Eye (tissue), 1 donor: ENCODE measurements around the gene CHMP2A.
A peak's percentile ranks its signal among the peaks of the same experiment; 100 is the strongest.

Experiments used
- DNase-seq: peaks from one replicate; pipeline ENCODE4 v3.0.0-alpha.2; 2015

CHMP2A gene

DNA sequence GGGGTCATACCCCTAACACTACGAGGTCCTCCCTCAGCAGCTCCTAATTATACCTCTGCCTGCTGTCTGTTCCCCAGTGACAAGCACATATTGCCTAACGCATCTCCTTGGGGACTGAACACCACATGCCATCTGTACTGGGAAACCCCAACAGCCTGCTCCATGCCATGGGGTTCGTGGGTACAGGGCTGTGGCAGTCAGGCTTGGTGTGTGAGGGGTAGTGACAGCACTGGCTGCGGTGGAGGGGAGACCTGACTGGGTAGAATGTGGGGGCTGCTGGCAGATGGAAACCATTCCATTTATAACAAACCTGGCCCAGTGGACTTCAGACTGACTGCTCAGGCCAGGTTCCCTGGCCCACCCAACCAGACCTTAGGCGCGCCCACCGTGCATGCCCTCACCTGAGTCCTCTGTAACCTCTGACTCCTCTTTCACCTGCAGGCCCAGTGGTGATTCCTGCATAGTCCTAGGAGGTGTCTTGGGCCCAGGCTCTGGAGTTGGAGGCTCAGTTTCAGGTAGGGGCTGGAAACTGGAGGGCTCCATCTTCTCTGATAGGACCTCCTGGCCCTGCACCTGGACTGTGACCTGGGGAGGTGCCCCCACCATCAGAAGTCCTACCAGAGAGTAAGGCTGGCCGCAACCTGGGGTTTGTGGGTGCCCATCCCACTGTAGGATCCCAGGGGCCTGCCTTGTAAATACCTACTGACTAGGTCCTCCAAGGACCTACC, 15.2 kb upstream of the CHMP2A start:
- no peak for DNase-seq

- no peak for DNase-seq
Observed at GRCh38 chr19:58569191-58569942, 14.5 kb upstream of the CHMP2A start.

GRCh38 chr19:58568453-58569130, 13.7 kb upstream of the CHMP2A start:
- DNase-seq: no peak

DNA sequence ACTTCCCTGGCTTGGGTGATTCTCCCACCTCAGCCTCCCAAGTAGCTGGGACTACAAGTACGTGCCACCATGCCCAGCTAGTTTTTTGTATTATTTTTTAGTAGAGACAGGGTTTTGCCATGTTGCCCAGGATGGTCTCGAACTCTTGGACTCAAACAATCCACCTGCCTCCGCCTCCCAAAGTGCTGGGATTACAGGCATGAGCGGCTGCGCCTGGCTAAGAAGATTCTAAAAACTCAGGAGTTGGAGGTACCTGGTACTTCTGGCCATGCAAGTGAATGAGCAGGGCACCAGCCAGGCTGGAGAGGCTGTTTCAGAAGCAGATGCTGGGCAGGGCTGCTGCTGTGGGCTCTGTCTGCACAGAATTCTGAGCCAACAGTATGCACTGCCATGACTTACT, 12.1 kb upstream of the CHMP2A start:
- DNase-seq: no peak

GRCh38 chr19:58563823-58564222, 8.9 kb upstream of the CHMP2A start:
- no peak for DNase-seq

DNA sequence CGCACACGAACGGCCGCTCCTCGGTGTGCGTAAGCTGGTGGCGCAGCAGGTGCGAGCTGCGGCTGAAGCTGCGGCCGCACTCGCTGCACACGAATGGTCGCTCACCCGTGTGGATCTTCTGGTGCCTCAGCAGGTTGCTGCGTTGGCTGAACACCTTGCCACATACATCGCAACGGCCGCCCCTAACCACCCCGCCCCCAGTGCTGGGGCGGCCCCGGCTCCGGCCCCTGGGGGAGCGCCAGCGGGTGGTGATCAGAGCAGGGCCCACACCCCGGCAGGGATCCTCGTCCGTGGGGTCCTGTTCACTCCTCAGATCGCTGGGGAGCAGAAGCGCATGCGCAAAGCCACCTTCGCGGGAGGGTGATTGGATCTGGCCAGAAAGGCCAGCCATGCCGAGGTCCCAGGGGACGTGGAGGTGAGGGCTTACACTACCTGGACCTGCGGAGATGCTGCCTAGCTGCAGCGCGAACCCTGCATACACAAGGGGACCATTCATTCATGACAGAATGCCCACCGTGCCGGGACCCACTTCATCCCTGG, 8.2 kb upstream of the CHMP2A start:
- peak; percentile 71 for DNase-seq

DNA sequence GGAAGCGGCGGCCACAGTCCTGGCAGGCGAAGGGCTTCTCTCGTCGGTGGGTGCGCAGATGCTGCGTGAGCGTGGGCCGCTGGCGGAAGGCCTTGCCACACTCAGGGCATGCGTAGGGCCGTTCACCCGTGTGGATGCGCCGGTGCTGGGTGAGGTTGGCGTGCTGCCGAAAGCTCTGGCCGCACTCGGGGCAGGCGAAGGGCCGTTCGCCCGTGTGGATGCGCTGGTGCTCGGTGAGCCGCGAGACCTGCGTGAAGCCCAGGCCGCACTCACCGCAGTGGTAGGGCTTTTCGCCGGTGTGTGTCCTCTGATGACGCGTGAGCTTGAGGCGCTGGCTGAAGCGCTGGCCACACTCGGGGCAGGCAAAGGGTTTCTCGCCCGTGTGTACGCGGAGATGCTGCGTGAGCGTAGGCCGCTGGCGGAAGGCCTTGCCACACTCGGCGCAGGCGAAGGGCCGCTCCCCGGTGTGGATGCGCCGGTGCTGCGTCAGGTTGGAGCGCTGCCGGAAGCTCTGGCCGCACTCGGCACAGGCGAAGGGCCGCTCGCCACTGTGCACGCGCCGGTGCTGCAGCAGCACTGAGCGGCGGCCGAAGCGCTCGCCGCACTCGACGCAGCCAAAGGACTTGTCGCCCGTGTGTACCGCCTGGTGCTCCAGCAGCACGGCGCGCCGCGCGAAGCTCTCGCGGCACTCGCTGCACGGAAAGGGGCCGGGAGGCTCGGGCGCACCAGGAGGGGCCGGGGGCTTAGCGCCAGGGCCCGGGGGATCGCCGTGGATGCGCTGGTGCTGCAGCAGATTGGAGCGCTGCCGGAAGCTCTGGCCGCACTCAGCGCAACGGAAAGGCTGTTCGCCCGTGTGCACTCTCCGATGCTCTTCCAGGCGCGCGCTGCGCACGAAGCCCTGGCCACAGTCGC, 7.5 kb upstream of the CHMP2A start:
- peak; percentile 75 for DNase-seq

DNA sequence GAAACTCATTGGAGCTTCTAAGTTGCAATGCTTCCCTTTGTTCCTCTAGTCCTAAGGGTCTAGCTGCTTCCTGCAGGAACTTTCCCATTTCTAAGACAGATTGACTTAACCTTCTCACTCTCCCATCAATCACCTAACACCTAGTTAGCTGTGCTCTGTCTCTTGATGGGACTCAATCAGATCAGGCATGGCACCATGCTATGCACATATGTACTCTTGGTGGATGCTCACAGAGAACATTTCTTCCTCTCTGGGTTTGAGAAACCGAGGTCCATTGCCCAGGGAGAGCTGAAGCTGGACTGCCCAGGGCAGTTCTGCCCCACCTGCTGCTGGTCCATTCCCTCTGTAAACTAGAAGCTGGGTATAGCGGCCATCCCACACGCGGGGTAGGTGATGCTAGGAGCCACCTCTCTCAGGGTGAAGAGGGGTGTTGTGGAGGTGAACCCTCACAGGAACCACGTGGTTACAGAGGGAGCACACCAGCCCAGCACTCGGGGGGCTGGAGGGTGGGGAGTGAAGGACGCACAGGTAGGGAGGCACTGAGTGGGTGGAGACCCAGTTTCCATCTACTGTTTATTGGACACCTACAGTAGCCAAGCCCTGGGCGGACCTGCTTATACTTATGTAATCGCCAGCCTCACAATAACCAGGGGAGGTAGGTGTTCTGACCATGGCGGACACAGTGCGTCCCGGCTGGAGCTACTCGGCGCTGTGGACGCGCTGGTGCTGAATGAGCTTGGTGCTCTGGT, 6.6 kb upstream of the CHMP2A start:
- DNase-seq: no peak

- DNase-seq: no peak
Observed at GRCh38 chr19:58560921-58561320, 6.0 kb upstream of the CHMP2A start.

- no peak for DNase-seq
Observed at GRCh38 chr19:58560007-58560887, 5.3 kb upstream of the CHMP2A start.

DNA sequence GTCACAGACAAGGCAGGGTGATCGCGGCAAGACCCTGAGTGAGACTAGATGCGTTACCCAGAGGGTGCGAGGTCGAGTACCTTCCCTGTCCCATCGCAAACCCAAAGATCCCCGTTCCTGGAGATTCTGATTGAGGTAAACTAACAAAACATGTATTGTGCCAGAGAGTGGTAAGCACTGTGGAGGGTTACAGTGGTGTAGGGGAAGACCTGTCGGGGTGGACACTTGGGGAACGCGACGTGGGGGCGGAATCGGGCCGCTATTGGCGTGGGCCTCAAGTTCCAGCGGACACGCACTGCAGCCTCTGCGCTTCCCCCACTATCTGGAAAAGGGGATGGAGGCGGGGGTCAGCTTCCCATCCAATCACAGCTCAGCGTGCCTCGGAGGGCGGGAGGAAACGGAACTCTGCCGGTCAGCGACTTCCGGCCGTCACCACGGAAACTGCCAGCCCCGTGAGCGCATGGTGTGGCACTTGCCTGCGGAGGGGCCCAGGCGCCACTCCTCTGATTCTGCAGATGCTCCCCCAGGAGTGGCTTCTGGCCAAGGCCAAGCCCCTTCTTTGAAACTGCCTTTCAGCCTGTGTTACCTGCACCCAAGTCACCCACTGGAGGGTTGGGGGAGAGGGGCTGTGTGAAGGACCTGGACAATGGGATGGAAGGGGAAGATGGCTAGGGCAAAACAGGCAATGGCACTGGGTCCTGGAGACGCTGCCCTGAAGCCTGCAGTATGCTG, 4.5 kb upstream of the CHMP2A start:
- DNase-seq: peak; percentile 96

GRCh38 chr19:58558623-58559274, 3.8 kb upstream of the CHMP2A start:
- peak; percentile 100 for DNase-seq

GRCh38 chr19:58558066-58558622, 3.2 kb upstream of the CHMP2A start, which contains the start of gene UBE2M:
UBE2M (minus strand) TSS chr19:58558611; CDS start chr19:58558381, 230 bp downstream.
- DNase-seq: peak; percentile 60

DNA sequence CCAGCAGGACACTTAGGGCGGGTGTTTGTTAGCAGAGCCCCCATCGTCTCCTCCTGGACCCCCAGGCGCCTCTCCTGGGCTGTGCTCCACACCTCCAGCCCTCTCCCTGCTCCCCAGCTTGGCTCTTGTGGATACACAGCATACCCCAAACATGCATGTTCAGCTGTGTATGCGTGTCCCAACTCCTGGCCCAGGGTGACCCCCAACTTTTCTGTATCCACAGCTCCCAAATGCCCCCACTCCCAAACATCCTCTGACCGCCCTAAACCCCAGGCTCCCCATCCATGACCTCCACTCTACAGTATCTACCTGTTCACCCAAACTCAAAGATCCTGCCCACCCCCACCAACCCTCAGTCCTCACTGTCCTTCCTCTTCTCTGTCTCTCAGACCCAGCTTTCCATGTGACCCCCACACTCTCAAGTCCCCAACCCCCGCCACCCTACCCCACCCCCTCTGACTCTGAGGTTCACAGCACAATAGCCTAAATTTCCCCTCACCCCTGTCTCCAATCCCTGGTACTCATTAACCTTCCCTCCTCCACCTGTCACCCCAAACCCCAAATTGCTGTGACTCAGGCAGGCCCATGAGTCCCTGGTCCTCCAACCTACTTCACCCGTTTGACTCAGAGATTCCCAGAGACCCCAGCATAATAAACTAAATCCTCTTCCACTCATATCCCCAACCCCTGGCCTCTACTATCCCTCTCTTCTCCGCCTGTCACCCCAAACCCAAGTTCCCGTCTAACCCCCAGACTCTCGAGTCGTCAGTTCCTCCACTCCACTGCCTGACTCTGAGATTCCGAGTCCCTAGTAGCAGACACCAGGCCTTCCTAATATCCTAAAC, 2.5 kb upstream of the CHMP2A start:
- no peak for DNase-seq

DNA sequence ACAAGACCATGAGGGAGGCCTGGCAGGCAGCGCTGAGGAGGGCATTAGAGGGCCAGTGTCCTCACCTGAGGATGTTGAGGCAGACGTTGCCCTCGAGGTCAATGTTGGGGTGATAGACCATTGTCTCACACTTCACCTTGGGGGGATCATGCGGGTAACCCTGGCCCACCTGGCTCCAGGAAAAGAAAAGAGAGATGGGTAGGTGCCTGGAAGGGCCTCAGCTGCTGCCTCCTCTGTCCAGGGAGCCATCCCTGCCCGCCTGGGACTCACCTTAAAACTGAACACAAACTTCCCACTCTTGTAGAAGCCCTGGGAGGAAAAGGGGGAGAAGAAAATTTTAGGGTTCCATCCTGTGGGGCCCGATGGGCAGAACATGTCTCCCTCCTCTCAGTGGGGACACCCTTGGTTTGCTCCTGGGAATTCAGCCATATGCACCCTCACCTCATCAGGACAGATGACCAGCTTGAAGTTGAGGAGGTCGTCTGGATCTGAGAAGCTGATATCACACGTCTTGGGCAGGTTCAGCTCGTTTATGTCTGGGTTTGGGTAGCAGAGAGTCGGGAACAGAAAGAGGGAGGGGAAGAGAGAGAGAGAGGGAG, 1.8 kb upstream of the CHMP2A start:
- DNase-seq: no peak

- DNase-seq: no peak
Observed at GRCh38 chr19:58555920-58556621, 1.2 kb upstream of the CHMP2A start.

DNA sequence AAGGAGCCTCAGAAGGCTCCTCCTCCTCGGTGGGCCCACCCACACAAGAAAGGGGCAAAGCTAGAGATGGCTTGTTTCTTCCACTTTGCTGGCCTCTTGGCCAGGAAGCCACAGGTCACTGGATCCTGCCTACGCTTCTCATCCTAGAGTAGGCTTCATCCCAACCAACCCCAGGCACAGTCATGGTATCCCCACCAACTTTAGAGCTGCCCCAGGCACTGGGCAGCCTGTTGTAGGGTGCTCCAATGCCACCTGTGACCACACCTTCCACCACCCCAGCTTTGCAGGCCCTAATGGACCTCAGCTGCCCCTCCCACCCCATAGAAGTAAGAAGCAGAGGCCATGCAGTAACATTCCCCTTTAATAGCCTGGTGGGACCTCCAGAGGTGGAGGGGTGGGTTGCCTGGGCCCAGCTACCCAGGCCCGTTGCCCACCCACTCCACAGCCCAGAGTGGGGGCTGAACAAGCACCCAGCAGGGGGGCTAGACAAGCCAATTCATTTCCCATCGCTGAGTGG, 522 bp upstream of the CHMP2A start:
- no peak for DNase-seq
